ENCODE results near the gene ATXN10.
A peak's percentile ranks its signal among the peaks of the same experiment; 100 is the strongest.

ATXN10 gene

DNA sequence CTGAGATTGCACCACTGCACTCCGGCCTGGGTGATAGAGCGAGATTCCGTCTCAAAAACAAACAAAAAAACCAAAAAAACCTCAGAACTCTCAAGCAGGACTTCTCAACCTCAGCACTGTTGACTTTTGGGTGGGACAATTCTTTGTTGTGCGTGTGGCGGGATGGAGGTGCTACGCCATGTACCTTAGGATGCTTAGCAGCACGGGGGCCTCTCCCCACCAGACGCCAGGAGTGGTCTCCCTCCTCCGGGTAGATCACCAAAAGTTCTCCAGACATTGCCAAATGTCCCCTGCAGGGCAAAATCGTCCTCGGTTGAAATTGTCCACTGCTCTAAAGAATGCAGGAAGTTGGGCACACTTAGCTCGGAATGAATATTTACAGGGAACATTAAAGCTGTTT is 26.9 kb upstream of the ATXN10 start:
- H3K9me2 ChIP-seq (replicated peaks; ENCODE audit: low read depth, low read length): no peaks in the 10 kb centered on the region
- no peaks in the 10 kb centered on the region for H4K20me1 ChIP-seq (ENCODE audit: insufficient read depth, low read length, poor library complexity, severe bottlenecking)
- H3K4me3 ChIP-seq (ENCODE audit: low read length, poor library complexity, severe bottlenecking): no peak overlapping the region
- peaks cover 5% of the 10 kb centered on the region; the same call in 1 of the 2 replicates for H3F3A ChIP-seq (ENCODE audit: low read depth)
- H3K27me3 ChIP-seq (ENCODE audit: insufficient read depth, low read length, poor library complexity, severe bottlenecking): no peaks in the 10 kb centered on the region
- TF ChIP-seq EZH2phosphoT487 (IDR thresholded peaks at IDR 0.05; ENCODE audit: borderline replicate concordance): no peak
- TF ChIP-seq, protein P1, sequence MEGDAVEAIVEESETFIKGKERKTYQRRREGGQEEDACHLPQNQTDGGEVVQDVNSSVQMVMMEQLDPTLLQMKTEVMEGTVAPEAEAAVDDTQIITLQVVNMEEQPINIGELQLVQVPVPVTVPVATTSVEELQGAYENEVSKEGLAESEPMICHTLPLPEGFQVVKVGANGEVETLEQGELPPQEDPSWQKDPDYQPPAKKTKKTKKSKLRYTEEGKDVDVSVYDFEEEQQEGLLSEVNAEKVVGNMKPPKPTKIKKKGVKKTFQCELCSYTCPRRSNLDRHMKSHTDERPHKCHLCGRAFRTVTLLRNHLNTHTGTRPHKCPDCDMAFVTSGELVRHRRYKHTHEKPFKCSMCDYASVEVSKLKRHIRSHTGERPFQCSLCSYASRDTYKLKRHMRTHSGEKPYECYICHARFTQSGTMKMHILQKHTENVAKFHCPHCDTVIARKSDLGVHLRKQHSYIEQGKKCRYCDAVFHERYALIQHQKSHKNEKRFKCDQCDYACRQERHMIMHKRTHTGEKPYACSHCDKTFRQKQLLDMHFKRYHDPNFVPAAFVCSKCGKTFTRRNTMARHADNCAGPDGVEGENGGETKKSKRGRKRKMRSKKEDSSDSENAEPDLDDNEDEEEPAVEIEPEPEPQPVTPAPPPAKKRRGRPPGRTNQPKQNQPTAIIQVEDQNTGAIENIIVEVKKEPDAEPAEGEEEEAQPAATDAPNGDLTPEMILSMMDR (conservative IDR thresholded peaks at IDR 0.05; ENCODE audit: low read length): no peak
- H3K4me1 ChIP-seq (ENCODE audit: insufficient read depth, low read length, poor library complexity, severe bottlenecking): peaks cover 38% of the 10 kb centered on the region
- H3K36me3 ChIP-seq (ENCODE audit: insufficient read depth, low read length): no peaks in the 10 kb centered on the region
- H2AFZ ChIP-seq (ENCODE audit: low read length): no peak overlapping the region
- no peaks in the 10 kb centered on the region for H3K79me2 ChIP-seq (ENCODE audit: insufficient read depth, low read length)
- H3K4me2 ChIP-seq (ENCODE audit: low read depth, low read length, poor library complexity, severe bottlenecking): no peak overlapping the region
- H3K9ac ChIP-seq (ENCODE audit: low read depth, low read length, poor library complexity, severe bottlenecking): no peak overlapping the region
- no peaks in the 10 kb centered on the region for H3K9me3 ChIP-seq (ENCODE audit: insufficient read depth, low read depth, low read length)

DNA sequence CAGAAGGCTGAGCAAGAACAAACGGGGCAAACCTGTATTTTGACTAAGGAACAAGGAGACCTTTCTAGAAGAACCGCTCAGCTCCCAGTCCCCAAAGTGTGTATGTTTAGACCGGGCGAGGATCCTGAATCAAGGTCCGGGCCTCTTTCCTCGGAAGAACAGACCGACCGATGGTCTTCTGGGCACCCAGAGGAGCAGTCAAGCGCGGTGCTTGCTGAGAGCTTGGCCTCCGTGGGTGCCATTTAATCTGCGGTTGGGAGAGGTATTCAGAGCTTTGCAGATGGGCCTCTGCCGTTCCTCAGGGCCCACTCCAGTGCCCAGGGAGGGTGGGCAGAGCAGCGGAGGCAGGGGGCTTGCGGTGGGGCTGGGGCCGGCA is 26.5 kb upstream of the ATXN10 start:
- TF ChIP-seq, protein P1 (conservative IDR thresholded peaks at IDR 0.05; ENCODE audit: low read length): no peak
- TF ChIP-seq EZH2phosphoT487 (IDR thresholded peaks at IDR 0.05; ENCODE audit: borderline replicate concordance): no peak
- Histone ChIP-seq H3K4me1 (ENCODE audit: insufficient read depth, low read length, poor library complexity, severe bottlenecking) (peaks cover 34% of the 10 kb centered on the region), H3K4me3 (ENCODE audit: low read length, poor library complexity, severe bottlenecking) (no peak overlapping the region), H2AFZ (ENCODE audit: low read length) (peak overlapping the region; percentile 85; the same call in 1 of the 2 replicates), H3K79me2 (ENCODE audit: insufficient read depth, low read length) (no peaks in the 10 kb centered on the region), H3K9me3 (ENCODE audit: insufficient read depth, low read depth, low read length) (no peaks in the 10 kb centered on the region), H3K27me3 (ENCODE audit: insufficient read depth, low read length, poor library complexity, severe bottlenecking) (no peaks in the 10 kb centered on the region), H3F3A (ENCODE audit: low read depth) (peaks cover 5% of the 10 kb centered on the region; the same call in 1 of the 2 replicates), H3K36me3 (ENCODE audit: insufficient read depth, low read length) (no peaks in the 10 kb centered on the region), H3K9ac (ENCODE audit: low read depth, low read length, poor library complexity, severe bottlenecking) (no peak overlapping the region), H3K4me2 (ENCODE audit: low read depth, low read length, poor library complexity, severe bottlenecking) (no peak overlapping the region), H3K9me2 (replicated peaks; ENCODE audit: low read depth, low read length) (no peaks in the 10 kb centered on the region), H4K20me1 (ENCODE audit: insufficient read depth, low read length, poor library complexity, severe bottlenecking) (no peaks in the 10 kb centered on the region)

DNA sequence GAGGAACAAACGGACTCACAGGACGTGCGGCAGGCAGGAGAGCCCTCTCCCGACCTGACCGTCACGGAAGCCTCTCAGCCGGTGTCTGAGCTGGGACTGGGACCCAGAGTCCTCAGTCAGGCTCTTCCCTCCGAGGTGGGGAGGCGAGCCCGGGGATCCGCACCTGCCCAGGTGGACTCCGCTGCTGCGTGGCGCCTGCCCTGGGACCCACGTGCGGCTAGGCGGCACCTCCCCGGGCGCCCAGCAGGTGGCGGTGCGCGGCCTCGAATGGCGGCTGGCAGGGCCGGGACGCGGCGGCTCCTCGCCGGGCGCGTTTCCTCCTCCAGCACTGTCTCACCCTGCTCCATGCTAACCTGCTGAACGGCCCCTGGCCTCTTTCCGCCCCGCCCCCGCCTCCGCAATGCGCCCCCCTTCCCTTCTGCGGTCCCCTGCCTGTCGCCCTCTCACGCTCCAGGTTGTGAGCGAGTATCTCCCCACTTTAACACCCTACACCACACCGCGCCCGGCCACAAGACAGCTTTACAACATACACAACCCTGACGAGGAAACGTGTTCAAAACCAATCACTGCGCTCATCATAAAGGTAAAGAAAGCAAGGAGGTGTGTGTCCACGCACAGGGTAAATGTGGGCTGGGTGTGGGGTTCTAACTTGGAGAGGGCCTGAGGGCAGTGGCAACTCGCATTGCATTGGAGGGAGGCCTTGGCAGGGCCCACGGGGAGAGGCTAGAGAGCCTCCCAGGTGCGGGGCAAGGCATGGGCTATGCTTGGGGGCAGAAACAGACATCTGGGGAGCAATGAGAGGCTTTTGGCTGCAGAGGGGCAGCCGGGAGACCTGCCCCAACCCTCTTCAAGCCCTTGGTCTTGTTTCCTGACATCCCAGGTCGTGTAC is 25.9 kb upstream of the ATXN10 start:
- Histone ChIP-seq H3F3A (ENCODE audit: low read depth) (peaks cover 5% of the 10 kb centered on the region; the same call in 1 of the 2 replicates), H2AFZ (ENCODE audit: low read length) (peak overlapping the region; percentile 85), H3K36me3 (ENCODE audit: insufficient read depth, low read length) (no peaks in the 10 kb centered on the region), H3K4me2 (ENCODE audit: low read depth, low read length, poor library complexity, severe bottlenecking) (peak overlapping the region; percentile 29), H3K9me3 (ENCODE audit: insufficient read depth, low read depth, low read length) (no peaks in the 10 kb centered on the region), H3K4me1 (ENCODE audit: insufficient read depth, low read length, poor library complexity, severe bottlenecking) (peaks cover 27% of the 10 kb centered on the region), H4K20me1 (ENCODE audit: insufficient read depth, low read length, poor library complexity, severe bottlenecking) (no peaks in the 10 kb centered on the region), H3K27me3 (ENCODE audit: insufficient read depth, low read length, poor library complexity, severe bottlenecking) (no peaks in the 10 kb centered on the region), H3K4me3 (ENCODE audit: low read length, poor library complexity, severe bottlenecking) (no peak overlapping the region), H3K79me2 (ENCODE audit: insufficient read depth, low read length) (no peaks in the 10 kb centered on the region), H3K9ac (ENCODE audit: low read depth, low read length, poor library complexity, severe bottlenecking) (no peak overlapping the region), H3K9me2 (replicated peaks; ENCODE audit: low read depth, low read length) (no peaks in the 10 kb centered on the region)
- TF ChIP-seq EZH2phosphoT487 (IDR thresholded peaks at IDR 0.05; ENCODE audit: borderline replicate concordance): no peak
- TF ChIP-seq, protein P1 (conservative IDR thresholded peaks at IDR 0.05; ENCODE audit: low read length): peak; percentile 71
